Gastrocnemius medialis (tissue), 4 donors: ENCODE data around the gene CTCF.

Experiments used
- CTCF ChIP-seq, 5 experiments: fragments of 450-650 bp in 3 of 5; fragments of 200-600 bp in 2 of 5; sonication (generic) in 2 of 5; IDR thresholded peaks in 4 of 5; conservative IDR thresholded peaks in 1 of 5; 1 replicate in 4 of 5; 2 replicates in 1 of 5; pipeline ENCODE4 v1.5.1; 2016 to 2019; ENCODE audit warnings: antibody characterized with exemption in 5 of 5, mild to moderate bottlenecking in 3 of 5, moderate library complexity in 3 of 5
- POLR2A ChIP-seq, 2 donors: fragments of 450-650 bp; IDR thresholded peaks; one replicate each; pipeline ENCODE4 v1.6.1; 2017; ENCODE audit warnings: antibody characterized with exemption in 2 of 2, mild to moderate bottlenecking in 2 of 2, moderate library complexity in 2 of 2

- TF ChIP-seq CTCF (IDR thresholded peaks at IDR 0.05 in 4 of 5, conservative IDR thresholded peaks at IDR 0.05 in 1 of 5), result no peak
- TF ChIP-seq POLR2A (IDR thresholded peaks at IDR 0.05), result no peak
Measured at GRCh38 chr16:67667453-67667816, 105.1 kb downstream of the CTCF start.
